MCF 10A (cell line): ENCODE data around the gene RABEP1. TPM values are rescaled to one million over a fixed set of nuclear protein-coding genes. Genes with fewer than 3 reads are reported as not detected.

Experiments used
- BruUV-seq: library from RNA; stranded (reverse); fragments of 400-500 nt; replicated peaks from 2 replicates; lab custom pipeline; 2021; lab: Mats Ljungman, UMichigan
- CTCF ChIA-PET: fragments of 300-600 bp; sonication (Branson Sonifier 250); formaldehyde crosslinking; extraction: SDS; loops from one replicate; lab custom pipeline; 2021; ENCODE audit warnings: antibody characterized with exemption, inconsistent platforms; lab: Yijun Ruan, JAX
- POLR2A ChIA-PET: fragments of 300-600, 350-650 bp; sonication (Branson Sonifier 250); formaldehyde crosslinking; extraction: SDS; loops from one replicate; lab custom pipeline; 2020; ENCODE audit warnings: antibody characterized with exemption, inconsistent platforms; lab: Yijun Ruan, JAX
- DNase-seq: peaks from one replicate; pipeline ENCODE4 v3.0.0-alpha.2; 2018; ENCODE audit not compliant: unreplicated experiment
- H3K27ac Mint-ChIP-seq: one replicate; pipeline ENCODE4 v1.8.0; 2022; ENCODE audit warnings: mild to moderate bottlenecking, low read depth, mixed read lengths; ENCODE audit not compliant: unreplicated experiment
- H3K27me3 Mint-ChIP-seq: one replicate; pipeline ENCODE4 v1.8.0; 2022; ENCODE audit warnings: mixed read lengths; ENCODE audit not compliant: insufficient read depth, unreplicated experiment
- H3K36me3 Mint-ChIP-seq: one replicate; pipeline ENCODE4 v1.8.0; 2022; ENCODE audit warnings: mild to moderate bottlenecking, moderate library complexity, mixed read lengths; ENCODE audit not compliant: insufficient read depth, unreplicated experiment
- H3K4me1 Mint-ChIP-seq: one replicate; pipeline ENCODE4 v1.8.0; 2022; ENCODE audit warnings: mixed read lengths; ENCODE audit not compliant: insufficient read depth, unreplicated experiment
- H3K4me3 Mint-ChIP-seq: one replicate; pipeline ENCODE4 v1.8.0; 2022; ENCODE audit warnings: mild to moderate bottlenecking, moderate library complexity, mixed read lengths; ENCODE audit not compliant: unreplicated experiment
- H3K9me3 Mint-ChIP-seq: one replicate; pipeline ENCODE4 v1.8.0; 2022; ENCODE audit warnings: mixed read lengths; ENCODE audit not compliant: unreplicated experiment
- intact Hi-C: fragments of 100-400 bp; cut with micrococcal nuclease; formaldehyde crosslinking; loops from 2 replicates; pipeline ENCODE4 v1.14.1; 2022
- total RNA-seq: library from RNA; stranded (reverse); gene quantifications from 2 replicates; pipeline ENCODE4 v1.2.3, GENCODE V29; 2022
- TF ChIP-seq, protein P1 (sequence below): fragments of 200-600 bp; IDR thresholded peaks from one replicate; pipeline ENCODE4 v1.8.0; 2022; ENCODE audit warnings: antibody characterized with exemption, mild to moderate bottlenecking; ENCODE audit not compliant: unreplicated experiment

The RABEP1 gene
- total RNA-seq, 1 experiment from 2014 or later: 50.1 TPM

DNA sequence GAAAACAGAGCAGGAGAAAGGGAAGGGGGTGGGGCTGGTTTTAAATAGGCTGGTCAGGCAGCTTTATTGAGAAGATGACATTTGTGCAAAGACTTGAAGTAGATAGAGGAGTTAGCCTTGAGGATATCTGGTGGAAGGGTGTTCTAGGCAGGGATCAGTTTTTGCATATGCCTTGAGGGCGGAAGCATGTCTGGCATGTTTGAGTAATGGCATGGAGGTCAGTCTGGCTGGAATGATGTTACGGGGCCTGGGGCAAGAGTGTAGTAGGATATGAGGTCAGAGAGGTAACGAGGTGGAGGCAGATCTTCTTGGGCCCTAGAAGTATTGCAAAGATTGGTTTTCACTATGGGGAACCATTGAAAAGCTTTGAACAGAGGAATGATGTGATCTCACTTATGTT, 4.8 kb downstream of the RABEP1 start:
- intact Hi-C loops: no loop called here
- no peak for DNase-seq
- POLR2A ChIA-PET: no interaction called here
- Mint-ChIP-seq H3K27ac (no peak overlapping the region), H3K9me3 (no peaks in the 10 kb centered on the region), H3K4me1 (peaks cover 36% of the 10 kb centered on the region), H3K27me3 (no peaks in the 10 kb centered on the region), H3K36me3 (peaks cover 12% of the 10 kb centered on the region), H3K4me3 (no peak overlapping the region)
- CTCF ChIA-PET: no interaction called here
- TF ChIP-seq, protein P1, sequence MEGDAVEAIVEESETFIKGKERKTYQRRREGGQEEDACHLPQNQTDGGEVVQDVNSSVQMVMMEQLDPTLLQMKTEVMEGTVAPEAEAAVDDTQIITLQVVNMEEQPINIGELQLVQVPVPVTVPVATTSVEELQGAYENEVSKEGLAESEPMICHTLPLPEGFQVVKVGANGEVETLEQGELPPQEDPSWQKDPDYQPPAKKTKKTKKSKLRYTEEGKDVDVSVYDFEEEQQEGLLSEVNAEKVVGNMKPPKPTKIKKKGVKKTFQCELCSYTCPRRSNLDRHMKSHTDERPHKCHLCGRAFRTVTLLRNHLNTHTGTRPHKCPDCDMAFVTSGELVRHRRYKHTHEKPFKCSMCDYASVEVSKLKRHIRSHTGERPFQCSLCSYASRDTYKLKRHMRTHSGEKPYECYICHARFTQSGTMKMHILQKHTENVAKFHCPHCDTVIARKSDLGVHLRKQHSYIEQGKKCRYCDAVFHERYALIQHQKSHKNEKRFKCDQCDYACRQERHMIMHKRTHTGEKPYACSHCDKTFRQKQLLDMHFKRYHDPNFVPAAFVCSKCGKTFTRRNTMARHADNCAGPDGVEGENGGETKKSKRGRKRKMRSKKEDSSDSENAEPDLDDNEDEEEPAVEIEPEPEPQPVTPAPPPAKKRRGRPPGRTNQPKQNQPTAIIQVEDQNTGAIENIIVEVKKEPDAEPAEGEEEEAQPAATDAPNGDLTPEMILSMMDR: no peak
- no TSS peak for BruUV-seq

DNA sequence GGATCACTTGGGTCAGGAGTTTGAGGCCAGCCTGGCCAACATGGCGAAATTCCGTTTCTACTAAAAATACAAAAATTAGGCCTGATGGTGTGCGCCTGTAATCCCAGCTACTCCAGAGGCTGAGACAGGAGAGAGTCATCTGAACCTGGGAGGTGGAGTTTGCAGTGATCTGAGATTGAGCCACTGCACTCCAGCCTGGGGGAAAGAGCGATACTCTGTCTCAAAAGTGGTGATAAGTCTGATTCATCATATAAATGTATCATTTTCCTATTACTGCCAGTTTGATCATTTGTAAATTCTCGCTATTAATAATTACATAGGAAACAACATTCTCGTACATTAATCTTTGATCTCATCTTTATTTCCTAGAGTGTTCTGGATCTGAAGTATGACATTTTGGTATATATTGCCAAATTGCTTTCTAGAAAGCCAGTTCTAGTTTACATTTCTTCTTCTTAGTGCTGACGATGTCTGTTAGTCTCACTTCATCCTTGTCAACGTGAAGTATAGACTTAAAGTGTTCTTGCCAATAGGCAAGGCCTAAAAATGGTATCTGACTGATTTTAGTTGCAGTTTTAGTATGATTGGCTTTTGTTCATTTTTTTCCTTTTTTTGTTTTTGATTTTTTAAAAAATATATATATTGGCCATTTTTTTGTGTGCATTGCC, 9.7 kb downstream of the RABEP1 start:
- H3K4me3 Mint-ChIP-seq: no peak overlapping the region
- BruUV-seq: no TSS peak
- DNase-seq: no peak
- H3K27me3 Mint-ChIP-seq: no peaks in the 10 kb centered on the region
- intact Hi-C loops: no loop called here
- H3K36me3 Mint-ChIP-seq: peaks cover 9% of the 10 kb centered on the region
- TF ChIP-seq, protein P1: no peak
- ChIA-PET POLR2A (interaction anchor here (0.7 kb wide), 1 partner anchor 98 kb away, joined by 3 read pairs; no protein-coding TSS in a partner anchor), CTCF (no interaction called here)
- H3K9me3 Mint-ChIP-seq: no peaks in the 10 kb centered on the region
- peaks cover 17% of the 10 kb centered on the region for H3K4me1 Mint-ChIP-seq
- H3K27ac Mint-ChIP-seq: no peak overlapping the region

DNA sequence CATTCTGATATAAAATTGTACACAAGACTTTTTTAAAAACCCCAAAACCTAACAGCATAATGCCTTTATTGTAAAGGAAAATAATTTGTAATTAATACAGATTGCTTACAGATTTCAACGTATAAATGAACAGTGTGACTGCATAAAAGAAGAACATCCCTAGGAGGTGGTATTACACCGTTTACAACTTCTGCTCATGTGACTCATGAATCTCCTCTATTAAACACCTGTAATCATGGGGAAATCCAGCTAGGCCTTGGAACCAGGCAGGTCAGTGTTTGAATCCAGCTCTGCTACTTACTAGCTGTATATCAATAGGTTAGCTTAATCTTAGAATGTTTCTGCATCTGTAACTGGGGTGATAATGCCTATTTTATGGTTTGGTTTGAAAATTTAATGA, 15.2 kb downstream of the RABEP1 start:
- Mint-ChIP-seq H3K4me3 (no peak overlapping the region), H3K9me3 (no peaks in the 10 kb centered on the region), H3K27me3 (no peaks in the 10 kb centered on the region), H3K36me3 (peaks cover 6% of the 10 kb centered on the region), H3K27ac (no peak overlapping the region), H3K4me1 (peaks cover 5% of the 10 kb centered on the region)
- TF ChIP-seq, protein P1: no peak
- BruUV-seq: no TSS peak
- intact Hi-C loops: no loop called here
- POLR2A ChIA-PET: interaction anchor here (0.7 to 1.2 kb wide), 5 partner anchors 9 to 142 kb away, joined by 3 to 4 read pairs (median 3); partner anchors contain the start of genes C1QBP and RABEP1
- peak; percentile 35 for DNase-seq
- CTCF ChIA-PET: interaction anchor here (0.9 to 3.5 kb wide), 3 partner anchors 10 to 189 kb away, joined by 3 to 23 read pairs (median 5); partner anchors contain the start of genes C1QBP and DERL2

DNA sequence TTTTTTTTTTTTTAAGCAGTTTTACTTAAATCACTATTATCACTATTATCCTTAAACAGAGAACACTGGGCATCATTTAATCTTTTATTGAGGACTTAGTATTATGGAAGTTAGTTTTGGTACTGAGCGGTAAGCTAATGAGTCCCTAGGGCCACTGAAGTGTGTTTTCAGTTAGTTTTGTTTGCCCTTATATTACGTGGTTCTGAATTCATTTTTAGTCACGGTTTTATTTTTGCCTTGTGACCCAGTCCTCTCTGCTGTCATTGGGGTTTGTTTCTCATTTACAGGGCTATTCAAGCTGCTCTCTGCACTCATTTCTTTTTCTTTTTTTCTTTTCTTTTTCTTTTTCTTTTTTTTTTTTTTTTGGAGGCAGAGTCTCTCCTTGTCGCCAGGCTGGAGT, 17.3 kb downstream of the RABEP1 start:
- no TSS peak for BruUV-seq
- intact Hi-C loops: no loop called here
- H3K36me3 Mint-ChIP-seq: peaks cover 6% of the 10 kb centered on the region
- peaks cover 5% of the 10 kb centered on the region for H3K4me1 Mint-ChIP-seq
- H3K27me3 Mint-ChIP-seq: no peaks in the 10 kb centered on the region
- DNase-seq: no peak
- TF ChIP-seq, protein P1: no peak
- H3K9me3 Mint-ChIP-seq: no peaks in the 10 kb centered on the region
- H3K4me3 Mint-ChIP-seq: no peak overlapping the region
- H3K27ac Mint-ChIP-seq: no peak overlapping the region
- ChIA-PET CTCF (no interaction called here), POLR2A (no interaction called here)
